SU-DHL-6 (cell line): ENCODE measurements around the gene LRRC37B.
"Not testable (repeated sequence)": the region's sequence is repeated elsewhere in the genome, so short reads cannot be mapped to it uniquely, and the experiment has no call there.

Experiments
- EZH2phosphoT487 ChIP-seq: fragments of 200-600 bp; sonication (generic), shearing (Covaris generic); conservative IDR thresholded peaks from 2 replicates; pipeline ENCODE4 v1.6.1; 2018; ENCODE audit warnings: mild to moderate bottlenecking, antibody characterized with exemption, low read length, moderate library complexity, mixed read lengths
- TF ChIP-seq, protein P1 (sequence below): fragments of 200-600 bp; sonication (generic); IDR thresholded peaks from one replicate; pipeline ENCODE4 v1.5.1; 2017; ENCODE audit warnings: antibody characterized with exemption, mild to moderate bottlenecking, low read length, moderate library complexity; ENCODE audit not compliant: insufficient read depth, poor library complexity, severe bottlenecking

- TF ChIP-seq, protein P1, sequence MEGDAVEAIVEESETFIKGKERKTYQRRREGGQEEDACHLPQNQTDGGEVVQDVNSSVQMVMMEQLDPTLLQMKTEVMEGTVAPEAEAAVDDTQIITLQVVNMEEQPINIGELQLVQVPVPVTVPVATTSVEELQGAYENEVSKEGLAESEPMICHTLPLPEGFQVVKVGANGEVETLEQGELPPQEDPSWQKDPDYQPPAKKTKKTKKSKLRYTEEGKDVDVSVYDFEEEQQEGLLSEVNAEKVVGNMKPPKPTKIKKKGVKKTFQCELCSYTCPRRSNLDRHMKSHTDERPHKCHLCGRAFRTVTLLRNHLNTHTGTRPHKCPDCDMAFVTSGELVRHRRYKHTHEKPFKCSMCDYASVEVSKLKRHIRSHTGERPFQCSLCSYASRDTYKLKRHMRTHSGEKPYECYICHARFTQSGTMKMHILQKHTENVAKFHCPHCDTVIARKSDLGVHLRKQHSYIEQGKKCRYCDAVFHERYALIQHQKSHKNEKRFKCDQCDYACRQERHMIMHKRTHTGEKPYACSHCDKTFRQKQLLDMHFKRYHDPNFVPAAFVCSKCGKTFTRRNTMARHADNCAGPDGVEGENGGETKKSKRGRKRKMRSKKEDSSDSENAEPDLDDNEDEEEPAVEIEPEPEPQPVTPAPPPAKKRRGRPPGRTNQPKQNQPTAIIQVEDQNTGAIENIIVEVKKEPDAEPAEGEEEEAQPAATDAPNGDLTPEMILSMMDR = not testable (repeated sequence)
- TF ChIP-seq EZH2phosphoT487 = not testable (repeated sequence)
Observed at GRCh38 chr17:31970416-31970815, 36.8 kb upstream of the LRRC37B start.
